GM23338 (cell line): ENCODE data around the gene KCNH6. TPM values are rescaled to one million over a fixed set of nuclear protein-coding genes. Genes with fewer than 3 reads are reported as not detected.

Experiments
- ATAC-seq: fragments of 200-7000 bp; cut with Tn5 transposase; 3 replicates; pipeline ENCODE4 v1.9.1; 2020
- DNase-seq: peaks from one replicate; pipeline ENCODE4 v3.0.0-alpha.2; 2015; ENCODE audit warnings: low spot score
- H2AFZ ChIP-seq: fragments of 200-600 bp; sonication (generic); 2 replicates; pipeline ENCODE4 v1.8.0; 2016; ENCODE audit warnings: antibody characterized with exemption, mild to moderate bottlenecking, moderate library complexity
- H3F3A ChIP-seq: fragments of 200-600 bp; sonication (generic); replicated peaks from 2 replicates; pipeline ENCODE4 v1.8.0; 2017; ENCODE audit warnings: antibody characterized with exemption, mixed run types, low read depth
- H3K27ac ChIP-seq: fragments of 200-600 bp; sonication (generic); 2 replicates; pipeline ENCODE4 v1.6.1; 2016; ENCODE audit warnings: low read depth
- H3K27me3 ChIP-seq: fragments of 200-600 bp; sonication (generic); 2 replicates; pipeline ENCODE4 v1.8.0; 2016; ENCODE audit warnings: mild to moderate bottlenecking, mixed run types, moderate library complexity; ENCODE audit not compliant: insufficient read depth
- H3K36me3 ChIP-seq: fragments of 200-600 bp; sonication (generic); 2 replicates; pipeline ENCODE4 v1.8.0; 2016; ENCODE audit warnings: mild to moderate bottlenecking; ENCODE audit not compliant: insufficient read depth
- H3K4me1 ChIP-seq: fragments of 200-600 bp; sonication (generic); 2 replicates; pipeline ENCODE4 v1.8.0; 2016; ENCODE audit warnings: mild to moderate bottlenecking, moderate library complexity; ENCODE audit not compliant: insufficient read depth
- H3K4me2 ChIP-seq: fragments of 200-600 bp; sonication (generic); 2 replicates; pipeline ENCODE4 v1.7.1; 2017; ENCODE audit warnings: mixed run types
- H3K4me3 ChIP-seq: fragments of 200-600 bp; sonication (generic); 2 replicates; pipeline ENCODE4 v1.6.1; 2016; ENCODE audit warnings: mixed run types
- H3K79me2 ChIP-seq: fragments of 200-600 bp; sonication (generic); replicated peaks from 2 replicates; pipeline ENCODE4 v1.8.0; 2017; ENCODE audit warnings: mild to moderate bottlenecking; ENCODE audit not compliant: insufficient read depth
- H3K9me2 ChIP-seq: fragments of 200-600 bp; sonication (generic); 2 replicates; pipeline ENCODE4 v1.8.0; 2017; ENCODE audit not compliant: insufficient read depth
- H4K20me1 ChIP-seq: fragments of 200-600 bp; sonication (generic); replicated peaks from 2 replicates; pipeline ENCODE4 v1.8.0; 2017; ENCODE audit warnings: mild to moderate bottlenecking; ENCODE audit not compliant: insufficient read depth
- H3K27ac Mint-ChIP-seq: 2 replicates; pipeline ENCODE4 v1.8.0; 2020; ENCODE audit warnings: inconsistent platforms, mild to moderate bottlenecking, moderate library complexity, mixed read lengths
- H3K27me3 Mint-ChIP-seq: 3 replicates; pipeline ENCODE4 v1.8.0; 2022; ENCODE audit warnings: low read depth, mild to moderate bottlenecking, moderate library complexity, mixed read lengths, inconsistent platforms; ENCODE audit not compliant: insufficient read depth, poor library complexity
- H3K36me3 Mint-ChIP-seq: 3 replicates; pipeline ENCODE4 v1.8.0; 2021; ENCODE audit warnings: low read depth, mild to moderate bottlenecking, inconsistent platforms, moderate library complexity, mixed read lengths
- H3K4me1 Mint-ChIP-seq: 3 replicates; pipeline ENCODE4 v1.8.0; 2020; ENCODE audit warnings: mild to moderate bottlenecking, inconsistent platforms, mixed read lengths
- H3K4me3 Mint-ChIP-seq: 3 replicates; pipeline ENCODE4 v1.8.0; 2021; ENCODE audit warnings: moderate library complexity, mild to moderate bottlenecking, inconsistent platforms, mixed read lengths
- H3K9me3 Mint-ChIP-seq: 3 replicates; pipeline ENCODE4 v1.8.0; 2020; ENCODE audit warnings: moderate library complexity, mild to moderate bottlenecking, inconsistent platforms, mixed read lengths
- EZH2 ChIP-seq: fragments of 200-600 bp; sonication (generic); IDR thresholded peaks from one replicate; pipeline ENCODE4 v1.8.0; 2017; ENCODE audit warnings: antibody characterized with exemption, mild to moderate bottlenecking, low read depth; ENCODE audit not compliant: unreplicated experiment
- EZH2phosphoT487 ChIP-seq: fragments of 200-600 bp; sonication (generic); IDR thresholded peaks from one replicate; pipeline ENCODE4 v1.8.1; 2018; ENCODE audit warnings: antibody characterized with exemption; ENCODE audit not compliant: unreplicated experiment
- JUNB ChIP-seq: IDR thresholded peaks from one replicate; pipeline ENCODE4 v1.6.1; 2016; ENCODE audit warnings: antibody characterized with exemption; ENCODE audit not compliant: unreplicated experiment
- NANOG ChIP-seq: IDR thresholded peaks from 2 replicates; pipeline ENCODE4 v1.6.1; 2016; ENCODE audit warnings: antibody characterized with exemption, borderline replicate concordance
- POLR2AphosphoS5 ChIP-seq: IDR thresholded peaks from 2 replicates; pipeline ENCODE4 v1.6.1; 2016; ENCODE audit warnings: antibody characterized with exemption, low read depth
- REST ChIP-seq: IDR thresholded peaks from one replicate; pipeline ENCODE4 v1.6.1; 2018; ENCODE audit warnings: antibody characterized with exemption; ENCODE audit not compliant: unreplicated experiment
- STAT1 ChIP-seq: IDR thresholded peaks from one replicate; pipeline ENCODE4 v1.6.1; 2016; ENCODE audit warnings: antibody characterized with exemption; ENCODE audit not compliant: unreplicated experiment
- ZNF114 ChIP-seq: fragments of 250-450 bp; sonication (Bioruptor Pico); IDR thresholded peaks from 2 replicates; pipeline ENCODE4 v1.5.0; 2020; ENCODE audit warnings: mild to moderate bottlenecking, moderate library complexity
- ZNF331 ChIP-seq: fragments of 250-450 bp; sonication (Bioruptor Pico); IDR thresholded peaks from 2 replicates; pipeline ENCODE4 v1.5.0; 2020; ENCODE audit warnings: low read depth, mild to moderate bottlenecking, moderate library complexity
- polyA plus RNA-seq: library from polyadenylated mRNA; unstranded; fragments of >200 nt; fragmentation: Nextera tagmentation; extraction: Ambion mirVana; gene quantifications from 2 replicates; pipeline ENCODE4 v1.2.1, GENCODE V29; 2016
- total RNA-seq: library from RNA; depleted of rRNA; stranded (reverse); fragments of >200 nt; shearing (Covaris generic); gene quantifications from 2 replicates; pipeline ENCODE4 v1.2.3, GENCODE V29; 2014
- TF ChIP-seq, protein P1 (sequence below), 2 experiments: fragments of 200-600 bp in 1 of 2; sonication (generic) in 1 of 2; conservative IDR thresholded peaks; 2 replicates each; pipeline versions ENCODE4 v1.5.1 to v1.6.1; 2016 to 2017; ENCODE audit warnings: antibody characterized with exemption in 2 of 2, low read depth in 2 of 2, mild to moderate bottlenecking in 2 of 2, moderate library complexity in 1 of 2

Gene KCNH6
- total and polyA plus RNA-seq, 2 experiments from 2014 or later = 1.3 to 2.8 TPM

DNA sequence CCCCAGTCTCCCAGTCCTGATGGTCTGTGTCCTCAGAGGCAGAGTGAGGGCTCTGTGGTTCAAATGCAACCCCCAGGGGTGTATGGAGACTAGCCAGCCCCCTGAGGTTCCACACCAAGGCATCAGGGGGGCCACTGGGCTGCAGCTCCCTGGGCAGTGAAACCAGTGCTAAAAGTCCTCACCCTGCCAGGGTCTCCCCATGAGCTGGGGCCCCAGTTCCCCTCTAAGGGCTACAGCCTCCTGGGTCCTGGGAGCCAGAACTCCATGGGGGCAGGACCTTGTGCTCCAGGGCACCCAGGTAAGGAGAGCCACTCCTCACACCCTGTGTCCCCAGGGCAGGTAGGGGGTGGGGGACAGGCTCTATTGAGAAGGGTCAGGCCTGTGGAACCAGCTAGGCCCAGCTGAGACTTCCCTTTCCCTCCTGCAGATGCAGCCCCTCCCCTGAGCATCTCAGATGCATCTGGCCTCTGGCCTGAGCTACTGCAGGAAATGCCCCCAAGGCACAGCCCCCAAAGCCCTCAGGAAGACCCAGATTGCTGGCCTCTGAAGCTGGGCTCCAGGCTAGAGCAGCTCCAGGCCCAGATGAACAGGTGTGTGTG is 20.8 kb downstream of the KCNH6 start (continued):
- TF ChIP-seq ZNF331 (no peak), REST (no peak), EZH2 (no peak), NANOG (no peak), STAT1 (no peak)
- TF ChIP-seq, protein P1, sequence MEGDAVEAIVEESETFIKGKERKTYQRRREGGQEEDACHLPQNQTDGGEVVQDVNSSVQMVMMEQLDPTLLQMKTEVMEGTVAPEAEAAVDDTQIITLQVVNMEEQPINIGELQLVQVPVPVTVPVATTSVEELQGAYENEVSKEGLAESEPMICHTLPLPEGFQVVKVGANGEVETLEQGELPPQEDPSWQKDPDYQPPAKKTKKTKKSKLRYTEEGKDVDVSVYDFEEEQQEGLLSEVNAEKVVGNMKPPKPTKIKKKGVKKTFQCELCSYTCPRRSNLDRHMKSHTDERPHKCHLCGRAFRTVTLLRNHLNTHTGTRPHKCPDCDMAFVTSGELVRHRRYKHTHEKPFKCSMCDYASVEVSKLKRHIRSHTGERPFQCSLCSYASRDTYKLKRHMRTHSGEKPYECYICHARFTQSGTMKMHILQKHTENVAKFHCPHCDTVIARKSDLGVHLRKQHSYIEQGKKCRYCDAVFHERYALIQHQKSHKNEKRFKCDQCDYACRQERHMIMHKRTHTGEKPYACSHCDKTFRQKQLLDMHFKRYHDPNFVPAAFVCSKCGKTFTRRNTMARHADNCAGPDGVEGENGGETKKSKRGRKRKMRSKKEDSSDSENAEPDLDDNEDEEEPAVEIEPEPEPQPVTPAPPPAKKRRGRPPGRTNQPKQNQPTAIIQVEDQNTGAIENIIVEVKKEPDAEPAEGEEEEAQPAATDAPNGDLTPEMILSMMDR (conservative IDR thresholded peaks at IDR 0.05; ENCODE audit: low read depth in 2 of 2) = no peak

- ATAC-seq = no peak
Measured at GRCh38 chr17:63544467-63545301, 21.5 kb downstream of the KCNH6 start.

More at GRCh38 chr17:63544467-63545301, 21.5 kb downstream of the KCNH6 start:
- DNase-seq = peak; percentile 21
- TF ChIP-seq POLR2AphosphoS5 (no peak), EZH2phosphoT487 (no peak), ZNF114 (CRISPR knock-in tag) (no peak), ZNF331 (no peak), JUNB (no peak)
- H3K36me3 Mint-ChIP-seq = no peaks in the 10 kb centered on the region
- peaks cover 12% of the 10 kb centered on the region for H3K27me3 Mint-ChIP-seq
- Histone ChIP-seq H3F3A (no peaks in the 10 kb centered on the region; the same call in 1 of the 2 replicates), H3K4me2 (no peak overlapping the region), H3K27me3 (peaks cover 3% of the 10 kb centered on the region; the same call in 1 of the 2 replicates), H4K20me1 (no peaks in the 10 kb centered on the region), H3K79me2 (0 out of 2 replicates have a peak, but pooled peaks cover 2% of the 10 kb centered on the region), H2AFZ (0 out of 2 replicates have a peak overlapping the region, but pooled peaks have one; percentile 18), H3K9me2 (no peaks in the 10 kb centered on the region), H3K27ac (no peak overlapping the region), H3K4me1 (peaks cover 13% of the 10 kb centered on the region), H3K4me3 (no peak overlapping the region), H3K36me3 (no peaks in the 10 kb centered on the region)
- H3K4me3 Mint-ChIP-seq = no peak overlapping the region
- H3K4me1 Mint-ChIP-seq = peaks cover 20% of the 10 kb centered on the region
- H3K27ac Mint-ChIP-seq = no peak overlapping the region
- no peaks in the 10 kb centered on the region for H3K9me3 Mint-ChIP-seq
